OCI-LY3 (cell line): ENCODE results near the gene SLC6A11.

ENCODE experiments used
- H2AFZ ChIP-seq: fragments of 200-600, 300-600 bp; shearing (Covaris generic); 2 replicates; pipeline ENCODE4 v1.6.0; 2014; ENCODE audit warnings: antibody characterized with exemption, low read depth, low read length
- H3K27ac ChIP-seq: fragments of 200-600, 300-600 bp; sonication (generic); 2 replicates; pipeline ENCODE4 v1.5.1; 2014; ENCODE audit warnings: mild to moderate bottlenecking, low read length, moderate library complexity, mixed read lengths
- H3K27me3 ChIP-seq: fragments of 200-600, 300-600 bp; sonication (generic); 2 replicates; pipeline ENCODE4 v1.6.1; 2014; ENCODE audit warnings: low read depth, low read length, mixed read lengths
- H3K36me3 ChIP-seq: fragments of 200-600, 300-600 bp; sonication (generic); replicated peaks from 2 replicates; pipeline ENCODE3; 2014; ENCODE audit warnings: low read depth, low read length, mixed read lengths
- H3K4me1 ChIP-seq: fragments of 300-600, 200-600 bp; sonication (generic); 2 replicates; pipeline ENCODE4 v1.6.1; 2014; ENCODE audit warnings: low read length, mixed read lengths
- H3K4me2 ChIP-seq: fragments of 200-600, 300-600 bp; sonication (generic); 2 replicates; pipeline ENCODE4 v1.6.1; 2014; ENCODE audit warnings: low read length, mixed read lengths
- H3K4me3 ChIP-seq: fragments of 300-600, 200-600 bp; sonication (generic); 2 replicates; pipeline ENCODE4 v1.5.1; 2014; ENCODE audit warnings: antibody characterized with exemption, mild to moderate bottlenecking, low read length, moderate library complexity
- H3K79me2 ChIP-seq: fragments of 300-600, 200-600 bp; shearing (Covaris generic); 2 replicates; pipeline ENCODE4 v1.6.1; 2014; ENCODE audit warnings: mild to moderate bottlenecking, low read length, mixed read lengths
- H3K9ac ChIP-seq: fragments of 300-600, 200-600 bp; shearing (Covaris generic); 2 replicates; pipeline ENCODE4 v1.6.0; 2014; ENCODE audit warnings: mild to moderate bottlenecking, low read length, moderate library complexity
- H3K9me3 ChIP-seq: fragments of 200-600, 300-600 bp; shearing (Covaris generic); 2 replicates; pipeline ENCODE4 v1.6.1; 2014; ENCODE audit warnings: low read length, mixed read lengths; ENCODE audit not compliant: insufficient read depth
- H4K20me1 ChIP-seq: fragments of 200-600, 300-600 bp; sonication (generic); 2 replicates; pipeline ENCODE4 v1.6.1; 2016; ENCODE audit warnings: low read length, mixed read lengths; ENCODE audit not compliant: insufficient read depth
- CTCF ChIP-seq: fragments of 200-600, 300-600 bp; sonication (generic); IDR thresholded peaks from 2 replicates; pipeline ENCODE4 v1.5.1; 2014; ENCODE audit warnings: antibody characterized with exemption, low read length, low read depth
- EZH2phosphoT487 ChIP-seq: fragments of 200-600 bp; shearing (Covaris generic); IDR thresholded peaks from 2 replicates; pipeline ENCODE4 v1.6.1; 2018; ENCODE audit warnings: antibody characterized with exemption, mixed run types, low read depth

Gene SLC6A11

GRCh38 chr3:10806006-10806405 lies 10.0 kb upstream of the SLC6A11 start:
- H3K27me3 ChIP-seq, result peaks cover 21% of the 10 kb centered on the region
- no peak overlapping the region for H3K9ac ChIP-seq
- no peaks in the 10 kb centered on the region for H3K36me3 ChIP-seq
- no peaks in the 10 kb centered on the region for H4K20me1 ChIP-seq
- no peak overlapping the region for H3K27ac ChIP-seq
- no peaks in the 10 kb centered on the region for H3K4me1 ChIP-seq
- no peak overlapping the region for H2AFZ ChIP-seq
- TF ChIP-seq EZH2phosphoT487 (no peak), CTCF (no peak)
- no peak overlapping the region for H3K4me2 ChIP-seq
- H3K9me3 ChIP-seq, result no peaks in the 10 kb centered on the region
- H3K79me2 ChIP-seq, result no peaks in the 10 kb centered on the region
- H3K4me3 ChIP-seq, result no peak overlapping the region

GRCh38 chr3:10808130-10808735 lies 7.8 kb upstream of the SLC6A11 start:
- Histone ChIP-seq H3K4me1 (no peaks in the 10 kb centered on the region), H3K27ac (no peak overlapping the region), H3K4me3 (no peak overlapping the region), H3K4me2 (no peak overlapping the region), H2AFZ (no peak overlapping the region), H3K36me3 (no peaks in the 10 kb centered on the region), H3K9me3 (no peaks in the 10 kb centered on the region), H3K79me2 (no peaks in the 10 kb centered on the region), H4K20me1 (no peaks in the 10 kb centered on the region), H3K27me3 (peaks cover 21% of the 10 kb centered on the region), H3K9ac (no peak overlapping the region)
- TF ChIP-seq EZH2phosphoT487 (no peak), CTCF (no peak)

GRCh38 chr3:10808974-10809373 lies 7.1 kb upstream of the SLC6A11 start:
- H2AFZ ChIP-seq, result no peak overlapping the region
- H3K4me1 ChIP-seq, result no peaks in the 10 kb centered on the region
- no peaks in the 10 kb centered on the region for H3K9me3 ChIP-seq
- H3K4me2 ChIP-seq, result no peak overlapping the region
- H3K9ac ChIP-seq, result no peak overlapping the region
- TF ChIP-seq CTCF (no peak), EZH2phosphoT487 (no peak)
- peaks cover 21% of the 10 kb centered on the region for H3K27me3 ChIP-seq
- no peaks in the 10 kb centered on the region for H4K20me1 ChIP-seq
- no peaks in the 10 kb centered on the region for H3K79me2 ChIP-seq
- H3K4me3 ChIP-seq, result no peak overlapping the region
- H3K36me3 ChIP-seq, result no peaks in the 10 kb centered on the region
- H3K27ac ChIP-seq, result no peak overlapping the region

GRCh38 chr3:10810376-10810775 lies 5.7 kb upstream of the SLC6A11 start:
- peaks cover 10% of the 10 kb centered on the region for H3K27me3 ChIP-seq
- H3K27ac ChIP-seq, result no peak overlapping the region
- no peaks in the 10 kb centered on the region for H4K20me1 ChIP-seq
- no peaks in the 10 kb centered on the region for H3K36me3 ChIP-seq
- no peaks in the 10 kb centered on the region for H3K79me2 ChIP-seq
- no peak overlapping the region for H2AFZ ChIP-seq
- no peak overlapping the region for H3K4me2 ChIP-seq
- H3K9ac ChIP-seq, result no peak overlapping the region
- TF ChIP-seq CTCF (no peak), EZH2phosphoT487 (no peak)
- H3K9me3 ChIP-seq, result no peaks in the 10 kb centered on the region
- no peak overlapping the region for H3K4me3 ChIP-seq
- H3K4me1 ChIP-seq, result no peaks in the 10 kb centered on the region
